ENCODE results near the gene KCNE1. TPM values are rescaled to one million over a fixed set of nuclear protein-coding genes. Genes with fewer than 3 reads are reported as not detected.
"Not testable (repeated sequence)": the region's sequence is repeated elsewhere in the genome, so short reads cannot be mapped to it uniquely, and the experiment has no call there.

Gene KCNE1
- total RNA-seq, 2 donors from 2014 or later: 0.59 to 1.2 TPM

DNA sequence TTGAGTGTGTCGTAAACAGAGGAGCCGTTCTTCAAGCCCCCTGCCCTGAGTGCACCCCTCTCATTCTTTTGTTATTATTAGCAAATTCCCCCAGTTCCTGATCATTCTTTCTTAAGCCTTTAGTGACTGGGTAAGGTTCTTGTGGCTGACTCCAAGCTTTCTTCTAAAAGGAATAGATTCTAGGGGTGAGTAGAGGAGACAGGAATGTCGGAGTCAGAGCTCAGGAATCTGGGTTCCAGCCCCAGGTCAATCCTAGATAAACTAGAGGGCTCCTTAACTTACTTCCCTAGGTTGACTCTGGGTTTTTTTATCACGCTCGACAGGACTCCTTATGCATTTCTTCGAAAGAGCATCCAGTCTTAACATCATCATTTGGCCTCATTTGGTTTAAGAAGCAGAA is 55.8 kb downstream of the KCNE1 start:
- DNase-seq; intact Hi-C loops (cut with DNase I, micrococcal nuclease): not testable (repeated sequence)

GRCh38 chr21:34455628-34456027 is 56.4 kb downstream of the KCNE1 start:
- intact Hi-C loops (cut with DNase I, micrococcal nuclease); ATAC-seq; DNase-seq: not testable (repeated sequence)

More for the DNA sequence above, 55.8 kb downstream of the KCNE1 start:
- not testable (repeated sequence) for ATAC-seq

GRCh38 chr21:34447018-34447417 is 65.0 kb downstream of the KCNE1 start:
- intact Hi-C loops (cut with DNase I, micrococcal nuclease); DNase-seq: not testable (repeated sequence)
- peak; percentile 66 for ATAC-seq

DNA sequence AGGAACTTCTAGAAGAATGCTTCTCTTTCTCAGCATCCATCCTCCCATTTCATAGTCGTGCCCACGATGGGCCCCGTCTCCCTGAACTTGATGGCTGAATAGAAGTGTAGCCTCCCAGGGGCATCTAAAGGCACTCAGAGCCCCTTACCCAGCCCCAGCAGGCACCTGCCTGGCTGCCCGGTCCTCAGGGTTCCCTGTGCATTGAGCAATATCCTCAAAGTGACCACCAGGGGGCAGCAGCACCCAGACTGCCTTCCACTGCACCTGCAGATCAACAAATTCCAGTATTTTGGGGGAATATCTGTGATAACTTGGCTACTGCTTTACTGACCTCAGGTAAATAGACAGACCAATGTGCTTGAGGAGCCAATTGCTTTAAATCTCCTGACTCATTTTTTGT is 68.5 kb downstream of the KCNE1 start:
- DNase-seq; intact Hi-C loops (cut with DNase I, micrococcal nuclease): not testable (repeated sequence)
- ATAC-seq: peak; percentile 63

DNA sequence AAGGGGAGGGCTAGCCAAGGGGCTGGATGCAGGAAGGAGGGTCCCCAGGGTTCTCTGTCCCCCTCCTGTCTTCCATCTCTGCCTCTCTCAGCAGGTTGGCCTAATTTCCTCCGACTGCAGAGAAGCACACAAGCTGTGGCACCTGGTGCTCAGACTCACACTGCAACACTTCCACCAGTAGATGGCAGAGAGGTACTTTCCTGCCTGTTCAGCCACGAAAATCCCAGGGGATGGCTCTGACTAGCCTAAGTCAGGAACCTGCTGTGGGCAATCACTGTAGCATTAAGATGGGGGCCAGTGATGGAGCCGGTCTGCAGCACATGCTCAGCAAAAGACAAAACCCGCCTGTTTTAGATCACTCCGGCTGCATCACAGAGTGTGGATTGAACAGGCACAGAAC is 82.3 kb downstream of the KCNE1 start:
- intact Hi-C loops (cut with DNase I, micrococcal nuclease); DNase-seq: not testable (repeated sequence)
- ATAC-seq: peak; percentile 66

GRCh38 chr21:34428441-34428840 is 83.6 kb downstream of the KCNE1 start:
- ATAC-seq; DNase-seq; intact Hi-C loops (cut with DNase I, micrococcal nuclease): not testable (repeated sequence)

GRCh38 chr21:34427339-34427738 is 84.7 kb downstream of the KCNE1 start:
- intact Hi-C loops (cut with DNase I, micrococcal nuclease); DNase-seq; ATAC-seq: not testable (repeated sequence)

DNA sequence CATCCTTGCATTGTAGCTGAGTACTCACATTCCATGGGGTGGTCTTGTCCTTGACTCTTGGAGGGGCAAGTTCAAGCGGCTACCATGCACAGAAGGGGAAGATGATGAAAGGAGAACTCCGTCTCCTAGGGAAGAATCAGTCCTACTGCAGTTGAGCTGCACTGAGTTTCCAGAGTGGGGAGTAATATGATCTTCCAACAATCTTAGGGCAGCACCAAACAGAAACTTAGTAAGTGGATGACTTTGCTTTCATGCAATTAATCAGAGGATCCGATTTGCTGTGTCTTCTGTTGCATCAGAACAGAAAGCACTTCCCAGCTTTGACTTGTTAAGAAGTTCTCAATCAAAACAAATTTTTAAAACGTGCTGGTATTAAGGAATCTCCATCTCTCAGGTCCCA is 88.2 kb downstream of the KCNE1 start, which contains the start of gene SMIM34:
TSS of gene SMIM34 (minus strand) at position 147 of the 400 bp plus-strand sequence. CDS start at position 35, 112 bp downstream.
- intact Hi-C loops (cut with DNase I, micrococcal nuclease); ATAC-seq; DNase-seq: not testable (repeated sequence)

DNA sequence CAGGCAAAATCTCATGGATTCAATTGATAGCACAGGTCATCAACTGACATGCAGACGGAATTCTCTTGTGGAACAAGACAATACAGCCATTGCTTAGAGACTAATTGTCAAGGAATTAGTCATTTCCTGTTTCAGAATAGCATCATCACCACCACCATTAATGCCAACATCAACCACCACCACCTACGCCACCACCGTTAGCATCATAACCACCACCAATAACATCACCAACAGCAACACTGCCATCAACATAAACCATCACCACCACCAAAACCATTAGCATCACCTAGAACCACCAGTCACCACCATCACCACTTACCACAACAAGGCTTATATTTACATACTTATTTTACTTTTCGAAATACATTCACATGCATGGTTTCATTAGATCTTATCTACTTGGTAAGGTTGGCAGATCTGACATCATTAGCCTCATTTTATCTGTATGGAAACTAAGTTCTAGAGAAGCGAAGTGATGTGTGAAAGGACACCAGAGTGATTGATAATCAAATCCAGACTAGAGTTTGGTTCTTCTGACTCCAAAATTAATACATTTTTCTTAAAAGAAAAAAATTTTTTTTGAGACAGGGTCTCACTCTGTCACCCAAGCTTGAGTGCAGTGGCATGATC is 94.4 kb downstream of the KCNE1 start:
- ATAC-seq; intact Hi-C loops (cut with DNase I, micrococcal nuclease); DNase-seq: not testable (repeated sequence)

DNA sequence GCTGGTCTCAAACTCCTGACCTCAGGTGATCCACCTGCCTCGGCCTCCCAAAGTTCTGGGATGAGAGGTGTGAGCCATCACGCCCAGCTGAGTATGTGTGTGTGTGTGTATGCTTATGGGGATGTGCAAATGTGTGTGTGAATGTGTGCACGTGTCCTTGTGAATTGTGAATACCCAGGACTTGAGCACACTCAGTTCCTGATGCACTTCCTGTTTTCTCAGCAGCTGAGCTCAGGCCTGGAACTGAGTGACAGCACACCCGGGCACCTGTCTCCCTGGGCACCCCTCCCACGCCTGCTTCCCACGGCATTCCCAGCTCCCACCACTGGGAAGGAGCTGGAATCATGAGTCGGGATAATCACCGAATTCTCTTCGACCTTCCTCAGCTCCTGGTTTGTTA is 104.7 kb downstream of the KCNE1 start:
- intact Hi-C loops (cut with DNase I, micrococcal nuclease); ATAC-seq; DNase-seq: not testable (repeated sequence)

DNA sequence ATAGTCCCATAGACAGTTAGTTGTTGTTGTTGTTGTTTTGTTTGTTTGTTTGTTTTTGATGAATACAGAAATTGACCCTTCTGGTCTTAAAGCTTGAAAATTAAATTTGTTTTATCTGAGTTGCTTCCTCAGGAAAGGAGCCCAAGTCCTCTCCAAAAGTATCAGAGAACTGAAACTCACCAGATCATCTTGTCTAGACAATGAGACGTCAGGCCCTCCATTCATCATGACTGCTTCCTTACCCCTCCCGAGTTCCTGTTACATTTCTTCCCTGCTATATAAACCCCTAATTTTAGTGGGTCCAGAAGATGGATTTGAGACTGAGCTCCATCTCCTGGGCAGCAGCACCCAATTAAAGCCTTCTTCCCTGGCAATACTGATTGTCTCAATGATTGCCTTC is 105.3 kb downstream of the KCNE1 start:
- intact Hi-C loops (cut with DNase I, micrococcal nuclease); DNase-seq; ATAC-seq: not testable (repeated sequence)

- intact Hi-C loops (cut with DNase I, micrococcal nuclease); ATAC-seq; DNase-seq: not testable (repeated sequence)
Measured at GRCh38 chr21:34406102-34406501, 105.9 kb downstream of the KCNE1 start.

DNA sequence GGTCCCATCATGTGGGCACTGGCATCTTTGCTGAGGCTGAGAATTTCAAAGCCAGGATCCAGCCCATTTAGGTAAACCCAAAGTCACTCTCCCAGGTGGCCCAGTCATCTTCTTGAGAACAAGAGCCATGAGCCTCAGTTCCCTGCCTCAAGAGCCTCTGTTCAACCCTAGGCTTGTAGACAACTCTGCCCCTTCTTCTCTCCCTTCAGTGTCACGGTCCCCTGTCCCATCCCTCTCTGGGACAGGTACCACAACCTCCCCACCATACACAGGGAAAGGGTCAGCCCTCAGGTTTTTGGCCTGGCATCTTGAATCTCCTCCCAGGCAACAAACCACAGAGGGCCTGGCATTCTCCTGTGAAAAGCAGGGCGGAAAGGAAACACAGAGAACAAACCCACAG is 106.3 kb downstream of the KCNE1 start:
- intact Hi-C loops (cut with DNase I, micrococcal nuclease); ATAC-seq; DNase-seq: not testable (repeated sequence)

DNA sequence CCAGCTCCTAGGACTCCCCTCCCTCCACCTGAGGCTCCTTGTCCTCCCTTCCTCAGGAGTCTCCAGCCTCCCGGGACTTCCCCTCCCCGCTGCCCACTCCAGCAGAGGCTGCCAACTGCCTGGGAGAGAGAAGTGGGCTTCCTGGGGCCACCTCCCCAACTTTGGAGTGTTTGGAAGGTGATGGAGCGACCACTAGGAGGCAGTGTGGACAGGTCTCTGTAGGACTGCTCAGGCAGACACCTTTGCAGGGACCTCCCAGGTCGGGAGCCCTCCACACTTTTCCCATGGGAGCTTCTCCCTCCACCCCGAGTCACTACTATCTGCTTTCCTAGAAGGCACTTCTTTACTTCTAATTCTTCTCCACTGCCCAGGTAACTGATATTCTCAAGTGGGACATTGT is 107.3 kb downstream of the KCNE1 start:
- intact Hi-C loops (cut with DNase I, micrococcal nuclease); DNase-seq; ATAC-seq: not testable (repeated sequence)

- intact Hi-C loops (cut with DNase I, micrococcal nuclease); ATAC-seq; DNase-seq: not testable (repeated sequence)
Measured at GRCh38 chr21:34400522-34400921, 111.5 kb downstream of the KCNE1 start.

Other genes with a start within 250 kb of the KCNE1 start
- not detected for gene KCNE2, start 148.2 kb downstream of the KCNE1 start, total RNA-seq
- gene SMIM11, start 136.7 kb downstream of the KCNE1 start, total RNA-seq: 1 to 10 TPM; 1.9 to 2.4 TPM
- gene SMIM34, start 88.3 kb downstream of the KCNE1 start, total RNA-seq: not detected
- 10 to 100 TPM; 47.4 to 91.3 TPM for gene RCAN1, start 102.9 kb upstream of the KCNE1 start, total RNA-seq
- 10 to 100 TPM in 1 of 2 donors, under 1 TPM in 1; 0.61 to 15.0 TPM for gene CLIC6, start 156.8 kb upstream of the KCNE1 start, total RNA-seq

All from left colon (tissue), 2 donors.